Measurements from ENCODE around the gene CDR2.
A peak's percentile ranks its signal among the peaks of the same experiment; 100 is the strongest.
"Not testable (repeated sequence)": the region's sequence is repeated elsewhere in the genome, so short reads cannot be mapped to it uniquely, and the experiment has no call there.

Gene CDR2

DNA sequence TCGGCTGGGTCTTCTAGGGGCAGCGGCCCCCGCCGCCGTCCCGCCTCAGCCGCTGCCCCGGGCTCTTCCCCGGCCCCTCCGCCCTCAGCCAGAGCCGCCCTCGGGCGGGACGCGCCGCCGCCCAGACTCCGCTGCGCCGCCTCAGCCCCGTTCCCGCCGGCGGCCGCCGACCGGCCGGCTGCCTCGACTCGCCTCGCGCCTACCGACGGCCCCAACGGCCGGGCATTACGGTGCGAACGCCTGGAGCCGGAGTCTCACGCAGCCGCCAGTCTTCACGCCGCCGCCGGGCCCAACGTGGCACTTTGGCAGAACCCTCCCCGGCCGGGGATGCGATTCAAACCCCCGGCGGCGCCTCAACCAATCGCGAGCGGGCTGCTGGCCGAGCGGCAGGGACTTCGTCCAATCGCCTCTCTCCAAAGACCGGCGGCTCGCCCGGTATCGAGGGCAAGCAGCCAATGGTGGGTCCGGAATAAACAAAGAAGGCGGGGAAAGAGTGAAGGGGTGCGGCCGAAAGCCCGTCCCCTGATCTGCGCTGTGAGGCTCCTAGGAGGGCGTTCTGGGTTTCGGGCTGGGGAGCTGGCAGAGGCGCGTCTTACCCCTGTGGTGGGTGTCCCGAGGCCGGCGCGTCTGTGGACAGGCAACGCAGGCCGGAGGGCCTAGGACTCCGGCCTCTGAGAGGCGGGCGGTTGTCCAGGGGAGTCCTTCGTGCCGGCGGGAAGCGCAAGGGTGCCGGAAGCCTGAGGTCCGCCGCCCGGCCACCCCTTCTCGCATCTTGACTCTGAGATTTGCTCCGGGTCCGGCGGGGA lies at the start of gene CDR2:
CDR2 (minus strand) TSS at position 309 of the 806 bp plus-strand sequence. CDS start 310 bp downstream, outside the sequence.
- DNase-seq = peak; percentile 97

DNA sequence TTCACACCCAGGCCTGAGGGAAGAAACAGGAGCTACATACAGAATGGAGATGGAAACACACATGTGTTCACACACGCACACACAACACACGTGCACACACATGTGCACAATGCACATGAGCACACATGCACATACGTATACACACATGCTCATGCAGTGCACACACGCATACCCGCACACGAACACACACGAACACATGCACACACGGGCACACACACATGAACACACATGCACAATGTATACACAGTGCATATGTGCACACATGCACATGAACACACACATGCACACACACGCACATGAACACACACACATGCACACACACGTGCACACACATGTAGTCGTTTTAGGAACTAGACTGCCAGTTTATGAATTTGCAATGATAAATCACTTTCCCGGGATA lies 49.3 kb upstream of the CDR2 start:
- no peak for DNase-seq

- DNase-seq = no peak
These were observed 46.7 kb upstream of the CDR2 start for GRCh38 chr16:22421136-22421535.

GRCh38 chr16:22420606-22421135 lies 46.3 kb upstream of the CDR2 start:
- no peak for DNase-seq

GRCh38 chr16:22419908-22420307 lies 45.5 kb upstream of the CDR2 start:
- DNase-seq = no peak

DNA sequence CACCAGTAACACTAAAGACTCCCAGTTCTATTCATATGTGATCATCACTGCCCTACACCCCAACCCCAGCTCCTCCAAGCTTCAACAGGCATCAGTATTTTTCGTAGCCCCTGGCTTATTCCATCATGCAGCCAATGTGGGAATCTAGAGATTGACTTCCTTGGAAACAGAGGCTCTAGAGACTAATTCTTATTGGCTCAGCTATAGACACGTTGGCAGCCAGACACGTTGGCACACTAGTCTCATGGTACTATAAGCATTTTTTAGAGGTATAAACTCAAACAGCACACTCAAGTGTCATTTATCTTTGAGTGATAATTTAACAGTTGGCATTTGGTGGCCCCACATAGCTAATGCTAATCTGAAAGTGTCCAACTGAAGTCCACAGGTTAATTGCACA lies 44.4 kb upstream of the CDR2 start:
- DNase-seq = no peak

DNA sequence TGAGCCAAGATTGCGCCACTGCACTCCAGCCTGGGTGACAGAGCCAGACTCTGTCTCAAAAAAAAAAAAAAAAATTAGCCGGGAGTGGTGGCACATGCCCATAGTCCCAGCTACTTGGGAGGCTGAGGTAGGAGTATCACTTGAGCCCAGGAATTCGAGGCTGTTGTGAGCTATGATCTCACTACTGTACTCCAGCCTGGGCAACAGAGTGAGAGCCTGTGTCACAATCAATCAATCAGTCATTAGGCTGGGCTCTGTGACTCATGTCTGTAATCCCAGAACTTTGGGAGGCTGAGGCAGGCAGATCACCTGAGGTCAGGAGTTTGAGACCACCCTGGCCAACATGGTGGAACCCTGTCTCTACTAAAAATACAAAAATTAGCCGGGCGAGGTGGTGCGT lies 43.4 kb upstream of the CDR2 start:
- not testable (repeated sequence) for DNase-seq

GRCh38 chr16:22417019-22417418 lies 42.6 kb upstream of the CDR2 start:
- DNase-seq = no peak

DNA sequence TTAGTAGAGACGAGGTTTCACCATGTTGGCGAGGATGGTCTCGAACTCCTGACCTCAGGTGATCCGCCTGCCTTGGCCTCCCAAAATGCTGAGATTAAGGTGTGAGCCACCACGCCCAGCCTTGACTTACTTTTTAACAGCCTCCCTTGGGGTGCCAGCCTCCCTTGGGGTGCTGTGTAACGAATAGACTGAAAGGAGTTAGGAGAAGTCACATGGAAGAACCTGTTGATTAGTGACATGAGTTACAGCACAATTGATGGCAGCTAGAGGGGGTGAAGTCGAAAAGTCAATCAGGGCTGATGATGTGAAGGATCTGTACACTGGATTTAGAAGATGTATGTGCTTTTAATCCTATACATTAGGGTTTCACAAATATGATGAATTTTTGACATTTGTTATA lies 39.4 kb upstream of the CDR2 start:
- no peak for DNase-seq

GRCh38 chr16:22407486-22407885 lies 33.1 kb upstream of the CDR2 start:
- no peak for DNase-seq

DNA sequence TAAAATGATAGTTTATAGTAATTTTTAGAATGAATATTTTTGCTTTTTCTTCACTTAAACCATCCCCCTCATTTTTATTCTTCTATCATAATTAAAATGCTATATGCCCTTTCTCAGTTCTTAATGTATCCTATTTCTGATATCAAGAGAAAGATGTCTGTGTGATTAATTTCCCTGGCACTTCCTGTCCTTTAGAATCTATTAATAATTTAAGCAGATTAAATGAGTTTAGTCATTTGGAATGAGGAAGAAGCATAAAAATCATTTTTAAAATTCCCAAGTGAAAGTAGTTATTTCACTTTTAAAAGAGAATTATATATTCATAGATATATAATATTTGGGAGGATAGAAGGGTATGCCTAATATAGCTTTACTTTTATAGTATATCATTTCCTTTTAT lies 27.8 kb upstream of the CDR2 start:
- DNase-seq = no peak

- no peak for DNase-seq
These were observed 26.5 kb upstream of the CDR2 start for GRCh38 chr16:22400900-22401299.

DNA sequence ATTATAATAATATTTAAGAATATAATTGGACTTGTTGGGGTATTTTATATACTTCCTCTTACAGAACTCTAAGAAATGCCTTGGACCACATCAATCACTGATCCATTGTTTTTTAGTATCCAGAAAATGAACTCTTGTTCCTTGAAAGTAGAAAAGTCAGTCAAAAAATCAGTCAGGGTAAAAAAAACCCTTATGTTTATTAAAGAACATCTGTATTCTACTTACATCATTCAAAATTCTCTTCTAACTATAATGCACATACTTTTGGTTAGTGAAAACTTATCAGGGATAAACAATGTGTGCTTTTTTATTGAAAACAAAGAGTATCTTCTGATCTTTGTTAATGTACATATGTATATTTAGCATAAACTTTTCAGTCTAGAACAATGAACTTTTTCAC lies 23.5 kb upstream of the CDR2 start:
- no peak for DNase-seq

GRCh38 chr16:22397464-22397863 lies 23.0 kb upstream of the CDR2 start:
- DNase-seq = no peak

- no peak for DNase-seq
These were observed 21.5 kb upstream of the CDR2 start for GRCh38 chr16:22395960-22396359.

- no peak for DNase-seq
These were observed 19.7 kb upstream of the CDR2 start for GRCh38 chr16:22394121-22394520.

- no peak for DNase-seq
These were observed 13.8 kb upstream of the CDR2 start for GRCh38 chr16:22388101-22388644.

- DNase-seq = no peak
These were observed 12.6 kb upstream of the CDR2 start for GRCh38 chr16:22386976-22387375.

DNA sequence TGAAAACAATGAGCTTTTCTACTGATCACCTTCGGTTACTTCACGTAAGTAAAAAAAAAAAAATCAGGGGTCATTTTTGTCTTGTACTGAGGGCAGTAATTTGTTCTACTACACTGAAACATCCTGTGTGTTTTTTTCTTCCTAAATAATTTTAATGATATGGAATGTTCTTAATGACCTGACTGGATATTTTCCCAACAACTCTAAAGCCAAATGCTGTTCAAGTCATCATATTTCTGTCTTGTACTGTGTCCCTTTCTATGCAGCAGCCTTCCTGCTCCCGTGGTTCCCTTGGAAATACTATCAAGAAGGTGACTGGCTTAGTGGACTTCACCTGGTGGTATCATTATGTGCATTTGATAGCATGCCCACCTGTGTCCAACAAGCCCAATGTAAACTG lies 10.8 kb upstream of the CDR2 start:
- no peak for DNase-seq

DNA sequence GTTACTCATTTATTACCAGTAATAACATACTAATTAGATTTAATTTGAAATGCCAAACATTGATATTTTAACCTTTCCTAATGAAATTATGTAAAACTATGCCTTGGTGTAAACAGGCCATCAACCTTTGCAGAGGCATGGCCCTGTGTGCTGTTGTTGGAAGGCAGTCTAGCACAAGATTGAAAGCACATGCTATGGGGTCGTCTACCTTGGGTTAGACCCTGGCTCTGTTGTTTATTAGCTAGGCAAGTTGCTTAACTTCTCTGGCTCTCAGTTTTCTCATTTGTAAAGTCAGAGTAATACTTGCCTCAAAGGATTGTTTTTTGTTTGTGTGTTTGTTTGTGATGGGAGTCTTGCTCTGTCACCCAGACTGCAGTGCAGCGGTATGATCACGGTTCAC lies 9.4 kb upstream of the CDR2 start:
- DNase-seq = no peak

DNA sequence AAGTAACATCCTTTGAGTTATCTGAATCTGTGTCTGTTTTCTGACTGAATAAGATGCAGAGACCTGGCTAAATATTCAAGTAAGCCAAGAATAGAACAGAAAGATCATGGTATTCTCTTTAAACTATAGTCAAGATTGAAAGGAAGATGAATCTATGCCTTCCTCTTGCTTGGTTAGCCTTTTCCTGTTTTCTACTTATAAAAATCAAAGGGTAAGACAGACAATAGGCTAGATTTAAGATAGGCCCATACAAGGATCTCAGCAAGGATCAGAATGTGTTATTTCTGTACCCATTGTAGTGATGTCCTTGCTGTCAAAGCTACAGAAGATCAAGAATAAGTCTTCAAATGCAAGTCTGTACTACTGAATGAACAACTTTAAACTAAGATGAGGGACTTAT lies 7.0 kb upstream of the CDR2 start:
- no peak for DNase-seq

- DNase-seq = no peak
These were observed 6.1 kb upstream of the CDR2 start for GRCh38 chr16:22380529-22380928.

- DNase-seq = no peak
These were observed 5.2 kb upstream of the CDR2 start for GRCh38 chr16:22379656-22380055.

- no peak for DNase-seq
These were observed 1.7 kb upstream of the CDR2 start for GRCh38 chr16:22375963-22376640.
